Non-pigmented ciliary epithelial cell (primary cell): ENCODE data around the gene GPR137.

ENCODE experiments used
- DNase-seq: peaks from one replicate; pipeline ENCODE4 v3.0.0-alpha.2; 2010; ENCODE audit warnings: low read depth

GPR137 gene

GRCh38 chr11:64263947-64264317 lies 21.7 kb upstream of the GPR137 start:
- no peak for DNase-seq

- no peak for DNase-seq
Observed at GRCh38 chr11:64264371-64264852, 21.2 kb upstream of the GPR137 start.

DNA sequence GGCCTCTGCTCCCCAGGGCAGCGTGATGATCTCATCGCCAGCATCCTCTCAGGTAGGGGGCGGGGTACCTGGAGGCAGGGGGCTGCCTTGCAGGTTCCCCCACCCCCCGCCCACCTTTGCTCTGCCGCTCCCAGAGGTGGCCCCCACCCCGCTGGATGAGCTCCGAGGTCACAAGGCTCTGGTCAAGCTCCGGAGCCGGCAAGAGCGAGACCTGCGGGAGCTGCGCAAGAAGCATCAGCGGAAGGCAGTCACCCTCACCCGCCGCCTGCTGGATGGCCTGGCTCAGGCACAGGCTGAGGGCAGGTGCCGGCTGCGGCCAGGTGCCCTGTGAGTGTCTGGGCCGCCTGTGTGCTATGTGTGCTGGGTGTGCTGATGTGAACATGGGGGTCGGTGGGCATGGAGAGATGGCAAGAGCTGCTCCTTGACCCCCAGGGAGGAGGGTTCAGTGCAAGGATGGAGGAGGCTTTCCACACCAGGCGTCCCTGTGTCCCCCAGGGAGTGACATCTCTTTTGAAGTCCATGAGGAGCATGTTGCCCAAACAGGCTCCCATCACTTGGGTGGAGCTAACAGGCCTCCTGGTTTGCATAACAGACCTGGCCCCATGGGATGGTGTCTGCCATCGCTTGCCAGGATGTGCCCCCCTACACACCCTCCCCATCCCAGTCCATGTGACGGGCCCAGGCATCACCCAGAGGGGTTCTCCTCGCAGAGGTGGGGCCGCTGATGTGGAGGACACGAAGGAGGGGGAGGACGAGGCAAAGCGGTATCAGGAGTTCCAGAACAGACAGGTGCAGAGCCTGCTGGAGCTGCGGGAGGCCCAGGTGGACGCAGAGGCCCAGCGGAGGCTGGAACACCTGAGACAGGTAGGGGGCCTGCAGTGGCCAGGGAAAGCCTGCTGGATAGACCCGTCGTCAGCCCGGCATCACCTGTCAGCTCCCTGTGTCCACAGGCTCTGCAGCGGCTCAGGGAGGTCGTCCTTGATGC lies 20.2 kb upstream of the GPR137 start:
- DNase-seq: no peak

DNA sequence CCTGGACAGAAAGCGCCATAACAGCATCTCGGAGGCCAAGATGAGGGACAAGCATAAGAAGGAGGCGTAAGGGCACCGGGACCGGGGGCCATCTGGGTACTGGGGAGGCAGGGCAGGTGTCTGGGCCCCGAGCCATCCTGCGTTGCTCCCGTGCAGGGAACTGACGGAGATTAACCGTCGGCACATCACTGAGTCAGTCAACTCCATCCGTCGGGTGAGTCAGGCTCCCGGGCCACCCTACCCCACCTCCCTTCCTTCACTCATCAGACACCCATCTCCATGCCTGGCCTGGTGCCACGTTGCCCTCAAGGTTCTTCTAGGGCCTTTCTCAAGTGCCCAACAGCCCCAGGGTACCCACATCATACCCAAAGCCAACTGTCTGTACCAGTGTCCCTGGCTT lies 19.3 kb upstream of the GPR137 start:
- DNase-seq: no peak

- no peak for DNase-seq
Observed at GRCh38 chr11:64267207-64267945, 18.3 kb upstream of the GPR137 start.

DNA sequence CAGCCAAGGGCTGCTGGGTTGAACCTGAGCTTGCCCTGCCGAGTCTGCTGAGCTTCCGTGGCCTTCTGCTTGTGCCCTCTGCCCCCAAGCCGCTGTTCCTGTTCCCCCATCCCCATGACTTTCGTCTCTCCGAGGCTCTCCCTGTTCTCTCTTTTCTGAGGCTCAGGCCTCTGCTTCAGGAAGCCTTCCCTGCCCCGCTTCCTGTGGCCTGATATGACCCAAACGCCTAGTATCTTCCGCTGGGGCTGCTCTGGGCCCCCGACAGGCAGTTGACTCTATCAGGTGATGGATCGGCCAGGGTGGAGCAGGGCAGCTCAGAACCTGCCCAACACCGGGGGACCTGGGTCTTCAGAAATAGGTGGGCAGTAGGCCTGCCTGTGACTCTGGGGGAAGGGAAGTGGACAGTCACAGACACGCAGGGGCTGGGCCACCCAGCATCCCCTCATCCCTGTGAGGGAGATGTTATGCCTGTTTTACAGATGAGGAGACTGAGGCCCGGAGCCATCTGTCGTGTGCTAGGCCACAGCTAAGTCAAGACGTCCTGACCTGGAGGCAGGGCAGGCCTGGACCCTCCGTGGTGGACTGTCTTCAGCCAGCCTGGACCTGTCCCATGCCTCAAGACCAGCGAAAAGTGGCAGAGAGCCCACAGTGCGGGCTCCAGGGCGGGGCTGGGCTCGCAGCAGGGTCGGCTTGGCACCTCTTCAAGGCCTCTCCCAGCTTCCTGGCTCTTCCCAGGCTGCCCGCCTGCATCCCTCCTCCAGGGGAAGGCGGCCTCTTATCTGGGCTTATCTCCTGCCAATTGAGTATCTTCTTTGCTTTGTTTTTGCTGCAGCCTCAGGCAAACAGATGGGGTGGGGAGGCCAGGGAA lies 17.4 kb upstream of the GPR137 start:
- DNase-seq: no peak

DNA sequence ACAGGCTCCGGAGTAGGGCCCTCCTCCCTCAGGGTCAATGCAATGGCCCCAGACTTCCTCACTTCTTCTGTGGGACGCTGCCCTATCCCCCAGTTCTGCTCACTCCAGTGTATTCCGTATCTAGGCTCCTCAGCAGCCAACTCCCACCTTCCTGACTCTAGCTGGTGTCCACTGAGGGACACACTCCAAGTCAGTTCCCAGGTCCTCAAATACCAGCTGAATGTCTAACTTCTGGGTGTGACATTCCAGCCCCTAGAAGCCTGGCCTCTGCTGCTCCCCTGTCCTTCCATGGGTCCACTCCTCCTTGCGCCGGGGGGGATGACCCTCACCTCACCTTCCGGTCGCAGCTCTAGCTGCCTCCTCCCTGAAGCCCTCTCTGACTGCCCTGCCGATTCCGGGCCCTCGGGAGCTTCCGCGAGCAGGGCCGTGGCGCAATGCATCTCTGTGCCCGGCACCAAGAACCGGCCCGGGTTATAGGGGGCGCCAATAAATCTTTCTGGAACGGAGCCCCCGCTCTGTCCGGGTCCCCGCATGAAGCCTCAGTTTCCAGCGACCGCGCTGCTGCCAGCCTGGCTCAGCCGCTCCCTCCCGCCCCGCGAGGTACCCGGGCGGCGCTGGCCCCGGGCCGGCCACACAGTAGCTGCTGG lies 16.6 kb upstream of the GPR137 start:
- no peak for DNase-seq

DNA sequence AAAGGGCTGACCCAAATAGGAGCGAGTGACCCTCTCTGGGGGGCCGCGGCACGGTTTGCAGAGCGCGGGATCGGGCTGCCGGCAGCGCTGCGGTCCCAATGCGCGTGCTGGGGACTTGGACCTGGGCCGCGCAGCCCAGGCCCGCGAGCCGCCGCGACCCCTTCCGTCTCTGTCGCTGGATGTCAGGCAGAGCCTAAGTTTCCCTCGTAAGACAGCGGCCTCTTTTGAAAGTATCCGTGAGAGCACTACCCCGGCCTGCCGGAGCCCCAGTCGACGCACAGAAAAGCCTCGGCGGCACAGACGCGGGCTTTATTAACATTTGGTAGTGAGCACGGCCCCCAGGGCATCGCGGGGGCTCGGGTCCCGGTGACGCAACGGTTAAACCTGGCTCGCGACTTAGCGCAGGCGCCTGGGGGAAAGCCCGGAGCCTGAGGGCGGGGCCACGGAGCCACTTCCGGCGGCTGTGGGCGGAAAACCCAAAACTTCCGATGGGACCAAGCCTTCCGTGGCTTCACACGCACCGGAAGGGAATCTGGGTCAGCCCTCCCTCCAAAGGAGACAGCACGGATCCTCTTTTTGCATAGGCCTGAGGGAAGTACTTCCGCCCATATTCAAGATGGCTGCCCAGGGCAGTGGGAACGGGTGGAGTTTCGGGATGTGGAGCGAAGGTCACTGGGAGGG lies 16.0 kb upstream of the GPR137 start:
- peak; percentile 99 for DNase-seq

GRCh38 chr11:64275031-64275800 lies 10.4 kb upstream of the GPR137 start:
- no peak for DNase-seq

DNA sequence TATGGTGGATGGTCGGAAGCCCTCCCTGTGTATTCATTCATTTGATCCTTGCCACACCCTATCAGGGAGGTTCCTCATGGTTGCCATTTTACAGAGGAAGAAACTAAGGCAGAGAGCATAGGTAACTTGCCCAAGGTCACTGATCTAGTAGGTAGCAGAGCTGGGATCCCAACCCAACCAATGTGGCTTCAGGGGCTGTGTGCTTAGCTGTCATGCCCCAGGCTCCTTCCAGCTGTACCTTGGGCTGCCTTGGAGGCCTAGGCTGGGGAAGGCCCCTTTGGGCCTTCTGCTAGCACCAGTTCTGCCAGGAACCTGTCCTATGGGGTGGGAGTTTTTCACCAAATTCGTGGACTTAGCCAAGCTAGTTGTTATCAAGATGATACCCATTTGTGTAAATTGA lies 9.8 kb upstream of the GPR137 start:
- no peak for DNase-seq

DNA sequence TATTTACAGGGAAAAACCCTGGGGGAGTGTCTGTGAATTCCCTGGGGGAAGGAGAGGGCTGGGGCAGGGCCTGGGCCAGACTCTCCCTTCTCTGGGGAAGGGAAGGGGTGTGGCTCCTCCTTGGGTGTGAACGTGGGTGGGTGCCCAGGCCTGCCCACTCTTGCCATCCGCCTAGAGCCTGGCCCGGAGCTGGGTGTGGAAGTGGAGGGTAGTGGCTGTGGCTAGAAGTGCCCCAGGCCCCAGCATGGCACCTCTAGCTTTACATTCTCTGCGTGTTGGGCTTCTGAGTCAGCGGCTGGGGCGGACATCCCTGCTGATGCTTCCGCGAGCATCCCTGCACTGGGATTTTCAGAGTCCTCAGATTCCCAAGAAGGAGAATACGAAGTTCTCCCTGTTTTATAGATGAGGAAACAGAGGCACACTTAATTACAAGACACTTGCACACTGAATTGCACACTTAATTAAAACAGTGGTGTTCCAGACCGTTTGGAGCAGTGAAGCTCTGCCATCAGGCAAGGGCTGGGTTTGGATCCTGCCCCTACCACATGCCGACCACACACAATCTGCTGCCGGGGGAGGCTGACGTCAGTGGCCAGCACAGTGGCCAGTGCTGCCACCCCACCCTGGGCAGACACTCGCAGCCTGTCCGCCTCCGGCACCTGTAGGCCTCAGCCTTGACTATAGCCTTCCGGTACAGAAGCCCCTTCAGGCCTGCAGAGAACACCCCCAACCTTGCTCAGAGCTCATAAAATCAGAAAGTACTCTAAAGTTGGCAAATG lies 8.8 kb upstream of the GPR137 start:
- DNase-seq: no peak

- no peak for DNase-seq
Observed at GRCh38 chr11:64278576-64279190, 7.0 kb upstream of the GPR137 start.

GRCh38 chr11:64281957-64282770 lies 3.5 kb upstream of the GPR137 start:
- DNase-seq: no peak

GRCh38 chr11:64283092-64283491 lies 2.6 kb upstream of the GPR137 start:
- no peak for DNase-seq

GRCh38 chr11:64284048-64284961 lies 1.3 kb upstream of the GPR137 start, which contains the start of gene BAD:
TSS of gene BAD (minus strand) at chr11:64284665. CDS start at chr11:64284368, 297 bp downstream.
- DNase-seq: peak; percentile 54

GRCh38 chr11:64285885-64286800 lies 495 bp downstream of the GPR137 start:
- no peak for DNase-seq
